GM18909 (cell line): ENCODE data around the gene CDX2.

ENCODE experiments used
- ATAC-seq: cut with Tn5 transposase; IDR thresholded peaks from one replicate; pipeline ENCODE4 v1.9.1; 2021; ENCODE audit warnings: mild to moderate bottlenecking; ENCODE audit not compliant: unreplicated experiment, poor library complexity

Gene CDX2

DNA sequence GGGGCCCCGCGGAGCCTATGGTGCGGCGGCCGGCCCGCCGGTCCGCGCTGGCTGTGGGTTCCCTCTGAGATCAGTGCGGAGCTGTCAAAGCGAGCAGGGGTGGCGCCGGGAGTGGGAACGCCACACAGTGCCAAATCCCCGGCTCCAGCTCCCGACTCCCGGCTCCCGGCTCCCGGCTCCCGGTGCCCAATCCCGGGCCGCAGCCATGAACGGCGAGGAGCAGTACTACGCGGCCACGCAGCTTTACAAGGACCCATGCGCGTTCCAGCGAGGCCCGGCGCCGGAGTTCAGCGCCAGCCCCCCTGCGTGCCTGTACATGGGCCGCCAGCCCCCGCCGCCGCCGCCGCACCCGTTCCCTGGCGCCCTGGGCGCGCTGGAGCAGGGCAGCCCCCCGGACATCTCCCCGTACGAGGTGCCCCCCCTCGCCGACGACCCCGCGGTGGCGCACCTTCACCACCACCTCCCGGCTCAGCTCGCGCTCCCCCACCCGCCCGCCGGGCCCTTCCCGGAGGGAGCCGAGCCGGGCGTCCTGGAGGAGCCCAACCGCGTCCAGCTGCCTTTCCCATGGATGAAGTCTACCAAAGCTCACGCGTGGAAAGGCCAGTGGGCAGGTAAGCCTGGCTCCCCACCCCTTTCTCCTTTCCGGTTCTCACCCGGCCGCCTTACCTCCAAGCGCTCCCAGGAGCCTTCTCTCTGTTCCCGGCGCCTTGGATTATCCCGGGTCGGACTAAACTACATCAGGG, 49.0 kb downstream of the CDX2 start, which contains the start of gene PDX1:
PDX1 (plus strand) TSS at position 67 of the 743 bp plus-strand sequence; CDS start at position 206, 139 bp downstream.
- no peak for ATAC-seq

DNA sequence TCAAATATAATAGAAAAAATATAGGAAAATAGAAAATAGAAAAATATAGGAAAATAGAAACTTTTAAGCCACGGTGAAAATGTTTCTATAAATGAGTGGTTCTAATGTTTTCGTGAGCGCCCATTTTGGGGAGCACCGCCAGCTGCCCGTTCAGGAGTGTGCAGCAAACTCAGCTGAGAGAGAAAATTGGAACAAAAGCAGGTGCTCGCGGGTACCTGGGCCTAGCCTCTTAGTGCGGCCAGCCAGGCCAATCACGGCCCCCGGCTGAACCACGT, 49.5 kb downstream of the CDX2 start:
- ATAC-seq: no peak

DNA sequence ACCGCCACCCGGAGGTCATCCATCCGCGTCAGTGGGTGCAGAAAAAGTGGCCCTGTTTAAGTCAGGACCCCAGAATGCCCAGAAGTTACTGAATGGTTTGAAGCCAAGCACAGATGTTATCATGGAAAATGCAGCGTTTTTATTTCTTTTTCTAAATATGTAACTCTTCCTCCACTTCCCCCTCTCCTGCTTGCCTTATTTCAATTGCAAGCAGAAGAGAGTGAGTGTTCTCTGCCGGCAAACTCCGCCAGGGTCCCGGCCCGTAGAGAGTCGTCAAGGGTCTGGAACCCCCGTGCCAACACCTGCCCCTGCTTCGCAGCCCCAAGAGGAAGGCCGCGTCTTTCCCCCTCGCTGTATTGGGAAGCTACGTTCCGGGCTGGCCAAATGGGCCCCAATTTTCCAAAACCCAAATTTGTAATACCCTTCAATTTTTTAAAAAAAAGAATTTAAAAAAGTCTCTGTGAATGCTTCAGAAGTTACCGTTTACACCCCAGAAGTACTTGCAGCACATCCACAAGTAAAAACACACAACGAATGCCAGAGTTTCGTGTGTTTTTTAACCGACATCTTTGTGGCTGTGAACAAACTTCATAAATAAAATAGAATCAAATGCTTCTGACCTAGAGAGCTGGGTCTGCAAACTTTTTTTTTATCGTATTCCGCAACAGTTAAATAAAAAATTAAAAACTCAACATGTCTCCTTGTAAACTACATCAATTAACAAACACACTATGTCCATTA, 50.0 kb downstream of the CDX2 start:
- ATAC-seq: no peak

DNA sequence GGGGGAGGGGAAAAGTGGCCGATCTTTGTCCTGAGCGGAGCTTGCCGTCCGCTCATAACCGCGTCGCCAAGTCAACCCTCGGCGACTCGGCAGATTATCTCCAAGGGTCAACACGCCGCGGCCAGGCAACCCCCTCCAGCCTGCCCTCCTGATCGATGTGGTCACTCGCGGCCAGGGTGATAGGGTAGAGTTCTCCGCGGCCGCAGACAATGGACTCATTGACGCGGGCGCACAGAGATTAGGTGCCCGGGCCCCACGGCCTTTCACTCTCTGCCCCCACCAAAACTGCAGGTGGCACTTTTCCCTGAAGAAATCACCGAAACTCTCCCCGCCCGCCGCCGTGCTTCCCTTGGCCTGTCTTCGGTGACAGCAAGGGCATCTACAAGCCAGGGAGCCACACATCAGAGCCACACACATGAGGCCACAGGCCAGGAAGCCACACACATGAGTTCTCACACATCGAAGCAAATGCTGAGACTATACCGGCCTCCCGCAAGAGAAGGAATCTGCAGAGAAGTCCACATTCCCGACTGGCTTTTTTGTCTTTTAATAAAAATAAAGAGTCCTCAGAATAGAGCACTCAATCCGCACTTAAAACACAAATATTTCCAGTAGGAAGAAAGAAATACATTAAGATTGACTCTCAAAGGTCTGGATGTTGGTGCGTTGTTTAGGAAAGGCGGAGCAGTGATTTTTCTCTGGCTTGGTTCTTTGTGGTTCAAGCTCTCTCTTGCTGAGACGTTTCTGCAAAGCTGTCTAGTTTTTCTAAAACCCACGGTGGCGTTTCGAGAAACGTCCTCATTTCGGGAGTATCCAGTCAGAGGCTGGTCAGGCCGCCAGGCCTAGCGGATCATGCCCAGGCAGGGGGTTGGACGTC, 50.8 kb downstream of the CDX2 start:
- ATAC-seq: no peak

DNA sequence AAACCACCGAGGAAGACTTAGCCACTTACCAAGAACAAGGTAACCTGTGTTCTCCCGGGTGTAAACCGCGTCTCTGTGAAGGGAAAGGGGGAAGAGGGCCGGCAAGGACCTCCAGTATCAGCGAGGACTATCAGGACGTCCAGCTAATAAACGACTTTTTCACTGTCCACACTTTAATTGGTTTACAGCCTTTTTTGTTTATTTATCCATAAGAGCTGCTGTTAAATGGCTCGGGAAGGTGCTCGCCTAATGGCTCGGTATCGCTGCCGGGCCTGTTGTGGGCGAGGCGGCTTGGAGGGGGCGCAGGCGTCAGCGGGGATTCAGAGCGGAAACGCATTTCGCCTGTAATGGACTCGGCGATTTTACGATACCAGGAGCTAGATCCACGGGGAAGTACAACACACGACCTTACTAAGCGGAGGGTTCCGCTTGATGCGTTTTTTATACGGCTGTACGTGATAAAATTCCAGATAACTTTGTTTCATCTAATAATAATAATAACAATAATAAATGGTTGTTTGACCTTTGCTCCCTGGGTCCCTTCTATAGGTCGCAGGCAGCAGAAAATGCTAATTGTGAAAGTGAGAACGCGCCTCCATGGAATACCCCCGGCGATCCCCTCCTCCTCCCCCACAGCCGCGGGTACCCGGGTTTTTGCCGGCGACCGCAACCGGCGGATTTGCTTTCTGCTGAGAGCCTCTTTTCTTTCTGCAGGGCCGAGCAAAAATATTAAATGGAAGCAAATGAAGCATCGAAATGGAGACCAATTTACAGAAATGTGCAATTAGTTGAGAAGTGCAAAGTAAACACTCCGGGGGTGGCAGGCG, 51.8 kb downstream of the CDX2 start:
- ATAC-seq: no peak

DNA sequence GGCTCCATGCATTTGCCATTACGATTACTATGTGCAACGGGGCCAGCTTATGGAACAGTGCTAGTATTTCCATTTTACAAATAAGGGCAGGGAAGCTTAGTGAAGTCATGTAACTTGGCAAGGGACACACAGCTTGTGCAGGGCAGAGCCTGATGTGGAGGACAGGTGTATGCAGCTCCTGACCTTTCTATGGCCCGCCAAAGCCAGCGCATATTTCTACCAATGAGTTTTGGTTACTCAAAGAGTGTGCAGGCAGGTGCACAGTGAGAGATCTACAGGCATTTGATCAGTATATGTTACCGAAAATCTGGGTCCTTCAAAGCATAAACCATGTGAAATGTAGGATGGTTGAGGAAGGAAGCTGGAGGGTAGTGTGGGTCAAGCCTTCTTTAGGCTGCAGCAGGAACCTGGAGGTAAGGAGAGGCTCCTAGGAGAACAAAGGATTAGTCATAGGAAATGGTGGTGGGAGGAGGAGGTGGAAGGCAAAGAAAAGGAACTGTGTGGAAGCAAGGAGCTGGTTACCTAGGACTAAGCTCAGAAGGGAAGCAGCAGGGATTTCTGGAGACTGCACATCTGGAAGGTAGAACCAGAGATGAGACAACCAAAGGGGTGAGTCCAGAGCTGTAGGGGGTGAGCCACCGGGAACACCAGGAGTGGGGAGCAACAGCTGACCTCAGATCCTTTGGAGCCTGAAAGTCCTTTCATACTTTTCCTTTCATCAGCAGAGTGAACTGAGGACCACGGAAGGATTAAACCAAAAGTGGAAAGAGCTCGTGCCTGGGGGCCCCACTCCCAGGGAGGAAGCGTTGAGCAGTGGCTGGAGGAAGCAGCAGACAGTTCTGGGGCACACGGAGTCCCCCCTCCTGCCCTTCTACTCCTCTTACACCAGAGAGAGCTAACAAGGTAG, 53.6 kb downstream of the CDX2 start:
- no peak for ATAC-seq

DNA sequence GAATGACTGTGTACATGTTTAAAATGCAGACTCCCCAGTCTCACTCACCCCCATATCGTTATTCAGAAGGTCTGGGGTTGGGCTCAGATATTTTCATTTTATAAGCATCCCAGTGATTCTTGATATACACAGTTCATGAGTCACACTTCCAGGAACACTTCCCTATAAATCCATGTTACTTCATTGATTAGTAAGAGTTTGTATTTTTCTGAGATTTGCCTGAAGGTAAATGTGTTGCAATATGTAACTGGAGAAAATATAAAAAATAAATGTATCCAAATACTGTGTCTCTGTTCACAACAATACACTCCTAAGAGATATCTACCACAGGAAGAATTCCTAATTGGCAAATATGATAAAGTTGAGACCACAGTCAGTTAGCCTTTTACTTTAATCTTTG, 56.0 kb downstream of the CDX2 start:
- ATAC-seq: no peak

DNA sequence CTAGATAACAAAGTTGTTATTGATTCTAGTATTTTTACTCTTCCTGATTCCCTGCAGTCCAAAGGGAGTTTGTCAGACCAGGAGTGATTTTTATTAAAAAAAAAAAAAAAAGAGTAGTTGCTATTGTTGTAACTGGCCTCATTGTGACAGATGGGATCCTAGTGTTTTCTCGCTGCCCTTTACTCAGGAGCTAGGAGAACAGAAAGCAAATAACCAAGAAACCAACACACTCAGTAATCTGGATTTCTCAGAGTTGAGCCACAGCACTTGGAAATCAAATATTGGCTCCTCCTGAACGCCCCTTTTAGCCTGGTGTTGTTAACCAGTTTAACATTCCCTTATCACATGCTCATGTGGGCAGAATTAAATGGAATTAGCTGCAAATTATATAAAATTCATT, 57.6 kb downstream of the CDX2 start:
- no peak for ATAC-seq
